Choroid plexus epithelial cell (primary cell): ENCODE data around the gene POLR2L.

ENCODE experiments used
- DNase-seq: peaks from one replicate; pipeline ENCODE4 v3.0.0-alpha.2; 2010; ENCODE audit warnings: low read depth
- H3K4me3 ChIP-seq: 2 replicates; pipeline ENCODE4 v1.5.1; 2011; ENCODE audit warnings: low read depth, mild to moderate bottlenecking, control low read depth, low read length, moderate library complexity
- CTCF ChIP-seq: conservative IDR thresholded peaks from 2 replicates; pipeline ENCODE4 v1.5.1; 2011; ENCODE audit warnings: low read depth, mild to moderate bottlenecking, control low read depth, inconsistent platforms, low read length, moderate library complexity

Gene POLR2L

GRCh38 chr11:869399-870126 lies 27.2 kb upstream of the POLR2L start:
- no peak overlapping the region for H3K4me3 ChIP-seq
- DNase-seq = no peak
- no peak for TF ChIP-seq CTCF

DNA sequence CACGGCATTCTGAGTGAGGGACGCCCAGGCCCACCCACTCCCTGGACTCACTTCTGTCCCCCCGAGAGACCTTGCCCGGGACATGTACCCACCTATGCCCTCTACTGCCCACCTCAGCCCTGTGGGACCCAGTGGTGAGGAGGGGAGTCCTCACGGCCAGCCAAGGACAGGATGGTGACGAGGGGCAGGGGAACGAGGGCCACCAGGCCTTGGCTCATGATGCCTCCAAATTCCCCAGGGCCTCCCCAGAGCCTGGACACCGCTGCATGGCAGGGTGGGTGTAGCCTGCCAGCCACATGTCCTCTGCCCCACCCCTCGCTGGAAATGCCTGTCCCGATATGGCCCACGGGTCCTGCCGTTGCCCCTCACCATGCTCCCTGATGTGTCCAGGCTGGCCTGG lies 26.5 kb upstream of the POLR2L start:
- no peak overlapping the region for H3K4me3 ChIP-seq
- TF ChIP-seq CTCF = no peak
- no peak for DNase-seq

DNA sequence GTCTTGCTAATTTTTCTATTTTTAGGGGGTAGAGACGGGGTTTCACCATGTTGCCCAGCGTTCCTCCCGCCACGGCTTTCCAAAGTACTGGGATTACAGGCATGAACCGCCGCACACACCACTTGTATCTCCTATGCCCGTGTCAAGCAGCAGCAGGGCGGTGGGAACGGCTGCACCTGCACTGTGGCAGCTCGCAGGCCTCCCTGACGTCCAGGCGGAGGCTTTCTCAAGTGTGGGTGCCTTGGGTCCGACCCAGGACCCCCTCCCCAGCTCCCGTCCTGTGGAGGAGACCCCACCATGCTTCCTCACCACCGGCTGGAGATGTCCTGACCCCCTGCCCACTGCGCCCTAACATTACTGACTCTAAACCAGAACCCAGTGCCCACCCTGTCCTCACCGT lies 26.1 kb upstream of the POLR2L start:
- no peak overlapping the region for H3K4me3 ChIP-seq
- DNase-seq = no peak
- TF ChIP-seq CTCF = no peak

- TF ChIP-seq CTCF = no peak
- no peak for DNase-seq
- H3K4me3 ChIP-seq = no peak overlapping the region
Observed at GRCh38 chr11:867856-868358, 25.6 kb upstream of the POLR2L start.

DNA sequence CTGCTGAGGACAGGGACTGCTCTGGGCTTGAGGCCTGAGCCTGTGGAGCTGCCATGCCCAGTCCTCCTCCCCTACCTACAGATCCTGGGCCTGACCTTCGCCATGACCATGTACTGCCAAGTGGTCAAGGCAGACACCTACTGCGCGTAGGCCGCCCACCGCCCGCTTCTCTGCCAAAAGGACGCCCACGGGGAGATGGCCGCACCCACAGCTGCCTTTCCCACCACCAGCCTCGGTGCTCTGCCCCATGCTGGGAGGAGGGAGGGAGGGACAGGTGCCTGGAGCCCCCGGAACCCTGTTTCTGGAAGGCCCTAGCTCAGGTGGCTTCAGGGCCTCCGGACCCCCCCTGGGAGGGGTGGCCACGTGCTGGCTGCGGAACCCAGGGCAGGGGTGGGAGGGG lies 24.2 kb upstream of the POLR2L start:
- no peak overlapping the region for H3K4me3 ChIP-seq
- no peak for DNase-seq
- TF ChIP-seq CTCF = no peak

- H3K4me3 ChIP-seq = no peak overlapping the region
- DNase-seq = no peak
- TF ChIP-seq CTCF = no peak
Observed at GRCh38 chr11:865462-866430, 23.4 kb upstream of the POLR2L start.
